ENCODE data around the gene MAML2.

The MAML2 gene

GRCh38 chr11:96306933-96307775 lies 35.8 kb downstream of the MAML2 start:
- Mint-ChIP-seq H3K9me3 (no peaks in the 10 kb centered on the region), H3K4me3 (no peak overlapping the region), H3K27me3 (no peaks in the 10 kb centered on the region), H3K36me3 (ENCODE audit: insufficient read depth) (no peaks in the 10 kb centered on the region), H3K27ac (peak overlapping the region in 1 of 2 donors; percentile 41), H3K4me1 (ENCODE audit: low read depth in 2 of 2) (peaks cover 16 to 20% of the 10 kb centered on the region in 2 donors)
- ATAC-seq (replicated peaks) (no peak), DNase-seq (no peak)

DNA sequence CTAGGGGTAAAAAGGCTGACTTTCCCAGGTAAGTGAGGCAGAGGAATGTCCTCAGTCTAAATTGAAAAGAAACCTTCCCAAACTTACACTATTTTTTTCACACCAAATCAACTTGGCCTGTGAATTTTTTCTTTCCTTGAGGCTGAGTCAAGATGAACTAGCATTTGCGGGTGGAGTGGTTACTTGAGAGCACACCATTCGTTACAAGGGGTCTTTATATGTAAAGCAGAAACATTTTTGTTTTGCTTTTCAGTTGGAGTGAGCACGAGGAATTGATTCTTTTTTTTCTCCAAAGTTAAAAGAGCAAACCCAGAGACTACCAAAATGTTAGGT lies 36.4 kb downstream of the MAML2 start:
- H3K27ac Mint-ChIP-seq, result no peak overlapping the region
- H3K27me3 Mint-ChIP-seq, result no peaks in the 10 kb centered on the region
- H3K36me3 Mint-ChIP-seq (ENCODE audit: insufficient read depth), result no peaks in the 10 kb centered on the region
- no peak overlapping the region for H3K4me3 Mint-ChIP-seq
- no peaks in the 10 kb centered on the region for H3K9me3 Mint-ChIP-seq
- no peak for ATAC-seq (replicated peaks)
- DNase-seq, result no peak
- peaks cover 16 to 21% of the 10 kb centered on the region in 2 donors for H3K4me1 Mint-ChIP-seq (ENCODE audit: low read depth in 2 of 2)

- Mint-ChIP-seq H3K36me3 (ENCODE audit: insufficient read depth) (no peaks in the 10 kb centered on the region), H3K27me3 (no peaks in the 10 kb centered on the region), H3K4me3 (no peak overlapping the region), H3K4me1 (ENCODE audit: low read depth in 2 of 2) (peaks cover 19 to 21% of the 10 kb centered on the region in 2 donors), H3K9me3 (no peaks in the 10 kb centered on the region), H3K27ac (no peak overlapping the region)
- no peak for DNase-seq
- ATAC-seq (replicated peaks), result no peak
Measured at GRCh38 chr11:96306071-96306470, 36.9 kb downstream of the MAML2 start.

- no peaks in the 10 kb centered on the region for H3K9me3 Mint-ChIP-seq
- no peak overlapping the region for H3K4me3 Mint-ChIP-seq
- no peaks in the 10 kb centered on the region for H3K36me3 Mint-ChIP-seq (ENCODE audit: insufficient read depth)
- DNase-seq (no peak), ATAC-seq (replicated peaks) (no peak)
- H3K27ac Mint-ChIP-seq, result peak overlapping the region; percentile 10 to 52
- H3K4me1 Mint-ChIP-seq (ENCODE audit: low read depth in 2 of 2), result peaks cover 30% of the 10 kb centered on the region in 2 donors
- no peaks in the 10 kb centered on the region for H3K27me3 Mint-ChIP-seq
Measured at GRCh38 chr11:96303980-96304379, 39.0 kb downstream of the MAML2 start.

DNA sequence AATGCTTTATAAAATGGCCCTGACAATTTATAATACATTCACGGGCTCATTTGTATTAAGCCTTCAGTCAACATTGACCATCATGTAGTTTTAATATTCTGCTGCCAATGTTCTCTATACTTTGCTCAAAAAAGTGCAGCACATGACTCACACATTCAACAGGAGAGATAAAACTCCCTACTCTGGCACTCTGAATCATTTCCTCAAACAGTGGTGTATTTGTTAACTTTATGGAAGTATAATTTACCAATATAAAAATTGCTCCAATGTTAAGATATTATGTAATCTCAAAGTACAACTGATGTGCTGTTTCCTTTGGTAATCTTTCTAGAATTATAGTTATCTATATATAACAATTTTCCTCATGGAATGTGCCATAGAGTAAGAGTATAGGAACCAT lies 39.9 kb downstream of the MAML2 start:
- ATAC-seq (replicated peaks), result no peak
- H3K36me3 Mint-ChIP-seq (ENCODE audit: insufficient read depth), result no peaks in the 10 kb centered on the region
- no peak overlapping the region for H3K4me3 Mint-ChIP-seq
- H3K9me3 Mint-ChIP-seq, result no peaks in the 10 kb centered on the region
- H3K27me3 Mint-ChIP-seq, result no peaks in the 10 kb centered on the region
- no peak for DNase-seq
- H3K4me1 Mint-ChIP-seq (ENCODE audit: low read depth in 2 of 2), result peaks cover 31 to 32% of the 10 kb centered on the region in 2 donors
- H3K27ac Mint-ChIP-seq, result no peak overlapping the region

GRCh38 chr11:96301818-96302217 lies 41.2 kb downstream of the MAML2 start:
- no peak overlapping the region for H3K4me3 Mint-ChIP-seq
- H3K4me1 Mint-ChIP-seq (ENCODE audit: low read depth in 2 of 2), result peaks cover 26 to 34% of the 10 kb centered on the region in 2 donors
- H3K27me3 Mint-ChIP-seq, result no peaks in the 10 kb centered on the region
- no peaks in the 10 kb centered on the region for H3K9me3 Mint-ChIP-seq
- H3K27ac Mint-ChIP-seq, result no peak overlapping the region
- ATAC-seq (replicated peaks) (no peak), DNase-seq (no peak)
- no peaks in the 10 kb centered on the region for H3K36me3 Mint-ChIP-seq (ENCODE audit: insufficient read depth)

DNA sequence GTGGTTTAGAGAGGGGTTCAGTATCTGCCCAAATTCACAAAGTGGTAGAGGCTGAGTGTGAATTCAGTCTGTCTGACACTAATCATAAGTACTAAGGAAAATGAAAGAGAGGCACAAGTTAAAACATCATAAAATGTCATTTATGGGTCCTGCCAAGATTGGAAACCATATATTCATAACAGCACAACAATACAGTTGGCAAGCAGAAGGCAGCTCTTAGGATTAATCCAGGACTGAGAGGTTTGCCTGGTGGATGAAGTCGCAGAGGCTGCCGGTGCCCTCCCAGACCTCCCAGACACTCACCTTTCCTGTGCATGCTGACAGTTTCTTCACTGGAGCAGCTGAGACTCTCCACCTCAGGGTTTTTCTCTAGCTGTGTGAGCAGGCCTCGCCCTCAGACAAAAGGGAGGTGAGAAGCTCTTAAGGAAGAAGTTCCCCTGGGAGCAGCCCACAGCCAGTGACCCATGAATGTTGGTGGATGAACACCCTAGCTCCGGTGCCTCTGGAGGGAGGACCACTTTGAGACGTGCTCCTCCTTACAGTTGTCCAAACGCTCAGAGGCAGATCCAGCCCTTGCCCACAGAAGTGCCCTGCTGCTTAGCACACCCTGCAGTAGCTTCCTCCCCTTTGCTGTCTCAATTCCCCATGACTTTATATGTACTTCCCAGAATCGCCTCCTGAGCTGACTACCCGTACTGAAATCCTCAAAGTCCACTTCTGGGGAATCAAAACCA lies 43.7 kb downstream of the MAML2 start:
- Mint-ChIP-seq H3K27me3 (no peaks in the 10 kb centered on the region), H3K9me3 (no peaks in the 10 kb centered on the region), H3K4me1 (ENCODE audit: low read depth in 2 of 2) (peaks cover 26 to 42% of the 10 kb centered on the region in 2 donors), H3K36me3 (ENCODE audit: insufficient read depth) (peaks cover 6% of the 10 kb centered on the region), H3K4me3 (no peak overlapping the region), H3K27ac (peak overlapping the region in 1 of 2 donors; percentile 6)
- ATAC-seq (replicated peaks) (no peak), DNase-seq (no peak)

DNA sequence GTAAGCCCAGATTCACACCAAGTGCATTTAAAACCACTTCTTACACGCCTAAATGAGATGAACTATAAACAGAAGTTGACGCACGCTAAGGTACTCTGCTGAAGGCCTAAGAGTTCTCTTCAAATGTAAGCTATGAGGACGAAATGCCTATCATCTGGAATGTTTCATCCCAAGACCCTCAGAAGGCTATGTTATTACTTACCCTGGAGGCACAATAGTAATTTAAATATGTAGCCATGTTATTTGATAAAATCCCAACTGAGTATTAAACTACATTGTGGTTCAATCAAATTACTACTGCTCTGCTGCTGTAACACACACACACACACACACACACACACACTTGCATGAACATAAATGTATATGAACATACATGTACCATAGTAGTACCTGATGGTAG lies 47.6 kb downstream of the MAML2 start:
- Mint-ChIP-seq H3K4me1 (ENCODE audit: low read depth in 2 of 2) (peaks cover 18 to 39% of the 10 kb centered on the region in 2 donors), H3K36me3 (ENCODE audit: insufficient read depth) (peaks cover 6% of the 10 kb centered on the region), H3K27me3 (no peaks in the 10 kb centered on the region), H3K4me3 (no peak overlapping the region), H3K9me3 (no peaks in the 10 kb centered on the region), H3K27ac (peak overlapping the region in 1 of 2 donors; percentile 72)
- DNase-seq, result no peak
- no peak for ATAC-seq (replicated peaks)

GRCh38 chr11:96294289-96294688 lies 48.7 kb downstream of the MAML2 start:
- peaks cover 10 to 31% of the 10 kb centered on the region in 2 donors for H3K4me1 Mint-ChIP-seq (ENCODE audit: low read depth in 2 of 2)
- no peak for DNase-seq
- no peak for ATAC-seq (replicated peaks)
- peak overlapping the region in 1 of 2 donors; percentile 57 for H3K4me3 Mint-ChIP-seq
- no peaks in the 10 kb centered on the region for H3K27me3 Mint-ChIP-seq
- H3K36me3 Mint-ChIP-seq (ENCODE audit: insufficient read depth), result peaks cover 6% of the 10 kb centered on the region
- peak overlapping the region; percentile 72 to 84 for H3K27ac Mint-ChIP-seq
- H3K9me3 Mint-ChIP-seq, result no peaks in the 10 kb centered on the region

DNA sequence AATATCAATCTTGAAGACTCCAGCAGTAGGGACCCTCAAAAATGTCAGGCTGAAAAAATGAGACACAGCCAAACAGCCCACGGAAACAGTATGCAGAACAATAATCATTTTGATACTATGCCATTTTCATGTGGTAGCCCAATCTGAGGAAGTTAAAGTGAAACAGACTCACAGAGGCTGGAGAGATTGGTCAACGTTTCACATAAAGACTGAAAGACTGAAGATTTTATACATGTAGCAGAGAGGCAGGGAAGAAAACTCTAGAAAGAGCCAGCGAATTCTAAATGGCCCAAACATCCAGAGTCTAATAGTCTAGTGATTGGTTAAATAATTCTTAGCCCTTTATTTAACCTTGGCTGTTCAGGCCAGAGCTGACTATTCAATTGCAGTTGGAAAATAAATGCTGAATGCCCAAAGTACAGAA lies 49.4 kb downstream of the MAML2 start:
- peak; percentile 58 for ATAC-seq (replicated peaks)
- peak overlapping the region; percentile 72 to 84 for H3K27ac Mint-ChIP-seq

DNA sequence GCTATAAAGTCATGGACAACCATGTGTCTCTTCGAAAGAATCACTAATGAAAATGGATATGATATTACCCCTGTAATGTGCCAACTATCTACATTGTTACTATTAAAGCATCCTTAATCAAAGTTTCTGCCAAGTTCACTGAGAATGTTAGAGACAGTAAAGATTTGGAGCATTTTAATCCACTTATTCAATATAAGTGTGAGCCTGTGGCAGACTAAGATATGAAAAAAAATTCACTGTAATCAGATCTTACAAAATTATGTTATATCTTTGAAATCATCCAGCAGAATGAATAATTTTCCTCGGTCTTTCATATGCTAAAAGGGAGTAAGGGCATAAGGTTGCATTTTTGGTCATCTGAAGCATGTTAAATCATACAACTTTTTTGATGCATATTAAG lies 49.9 kb downstream of the MAML2 start:
- no peaks in the 10 kb centered on the region for H3K27me3 Mint-ChIP-seq
- H3K27ac Mint-ChIP-seq, result peak overlapping the region; percentile 72 to 84
- peaks cover 6% of the 10 kb centered on the region for H3K36me3 Mint-ChIP-seq (ENCODE audit: insufficient read depth)
- H3K4me1 Mint-ChIP-seq (ENCODE audit: low read depth in 2 of 2), result peaks cover 8 to 26% of the 10 kb centered on the region in 2 donors
- H3K4me3 Mint-ChIP-seq, result peak overlapping the region; percentile 32 to 57
- ATAC-seq (replicated peaks), result no peak
- no peak for DNase-seq
- H3K9me3 Mint-ChIP-seq, result no peaks in the 10 kb centered on the region

More for the DNA sequence above, 49.4 kb downstream of the MAML2 start:
- DNase-seq, result no peak
- peak overlapping the region; percentile 32 to 57 for H3K4me3 Mint-ChIP-seq
- H3K4me1 Mint-ChIP-seq (ENCODE audit: low read depth in 2 of 2), result peaks cover 8 to 28% of the 10 kb centered on the region in 2 donors
- H3K27me3 Mint-ChIP-seq, result no peaks in the 10 kb centered on the region
- peaks cover 6% of the 10 kb centered on the region for H3K36me3 Mint-ChIP-seq (ENCODE audit: insufficient read depth)
- H3K9me3 Mint-ChIP-seq, result no peaks in the 10 kb centered on the region

GRCh38 chr11:96292291-96293010 lies 50.5 kb downstream of the MAML2 start:
- H3K4me3 Mint-ChIP-seq, result no peak overlapping the region
- H3K4me1 Mint-ChIP-seq (ENCODE audit: low read depth in 2 of 2), result peaks cover 8 to 29% of the 10 kb centered on the region in 2 donors
- H3K9me3 Mint-ChIP-seq, result no peaks in the 10 kb centered on the region
- peaks cover 6% of the 10 kb centered on the region for H3K36me3 Mint-ChIP-seq (ENCODE audit: insufficient read depth)
- ATAC-seq (replicated peaks), result peak; percentile 63
- no peak overlapping the region for H3K27ac Mint-ChIP-seq
- no peak for DNase-seq
- H3K27me3 Mint-ChIP-seq, result no peaks in the 10 kb centered on the region

GRCh38 chr11:96290631-96291030 lies 52.4 kb downstream of the MAML2 start:
- Mint-ChIP-seq H3K4me1 (ENCODE audit: low read depth in 2 of 2) (peaks cover 7 to 29% of the 10 kb centered on the region in 2 donors), H3K27me3 (no peaks in the 10 kb centered on the region), H3K27ac (no peak overlapping the region), H3K36me3 (ENCODE audit: insufficient read depth) (no peaks in the 10 kb centered on the region), H3K9me3 (no peaks in the 10 kb centered on the region), H3K4me3 (no peak overlapping the region)
- DNase-seq (no peak), ATAC-seq (replicated peaks) (no peak)

All from effector memory CD8-positive, alpha-beta T cell (primary cell).